Body of pancreas (tissue), 4 donors: ENCODE data around the gene TTC27.

Experiments used
- POLR2A ChIP-seq, 3 donors: fragments of 450-650 bp; IDR thresholded peaks; one replicate each; pipeline ENCODE4 v1.6.1; 2016; ENCODE audit warnings: antibody characterized with exemption in 3 of 3, mild to moderate bottlenecking in 2 of 3
- TF ChIP-seq, protein P1 (sequence below), 7 experiments: fragments of 450-650 bp in 4 of 7; fragments of 200-600 bp in 3 of 7; sonication (generic) in 3 of 7; IDR thresholded peaks; one replicate each; pipeline ENCODE4 v1.5.1; 2016 to 2019; ENCODE audit warnings: antibody characterized with exemption in 7 of 7

- TF ChIP-seq, protein P1, sequence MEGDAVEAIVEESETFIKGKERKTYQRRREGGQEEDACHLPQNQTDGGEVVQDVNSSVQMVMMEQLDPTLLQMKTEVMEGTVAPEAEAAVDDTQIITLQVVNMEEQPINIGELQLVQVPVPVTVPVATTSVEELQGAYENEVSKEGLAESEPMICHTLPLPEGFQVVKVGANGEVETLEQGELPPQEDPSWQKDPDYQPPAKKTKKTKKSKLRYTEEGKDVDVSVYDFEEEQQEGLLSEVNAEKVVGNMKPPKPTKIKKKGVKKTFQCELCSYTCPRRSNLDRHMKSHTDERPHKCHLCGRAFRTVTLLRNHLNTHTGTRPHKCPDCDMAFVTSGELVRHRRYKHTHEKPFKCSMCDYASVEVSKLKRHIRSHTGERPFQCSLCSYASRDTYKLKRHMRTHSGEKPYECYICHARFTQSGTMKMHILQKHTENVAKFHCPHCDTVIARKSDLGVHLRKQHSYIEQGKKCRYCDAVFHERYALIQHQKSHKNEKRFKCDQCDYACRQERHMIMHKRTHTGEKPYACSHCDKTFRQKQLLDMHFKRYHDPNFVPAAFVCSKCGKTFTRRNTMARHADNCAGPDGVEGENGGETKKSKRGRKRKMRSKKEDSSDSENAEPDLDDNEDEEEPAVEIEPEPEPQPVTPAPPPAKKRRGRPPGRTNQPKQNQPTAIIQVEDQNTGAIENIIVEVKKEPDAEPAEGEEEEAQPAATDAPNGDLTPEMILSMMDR (IDR thresholded peaks at IDR 0.05) = no peak
- TF ChIP-seq POLR2A (IDR thresholded peaks at IDR 0.05) = no peak
Measured at GRCh38 chr2:32780961-32781360, 153.1 kb downstream of the TTC27 start.
